ENCODE data around the gene TGFBRAP1.
"Not testable (repeated sequence)": the region's sequence is repeated elsewhere in the genome, so short reads cannot be mapped to it uniquely, and the experiment has no call there.

The TGFBRAP1 gene

GRCh38 chr2:105272176-105272575 lies 57.4 kb downstream of the TGFBRAP1 start:
- DNase-seq, result no peak

GRCh38 chr2:105271393-105272045 lies 58.0 kb downstream of the TGFBRAP1 start:
- no peak for DNase-seq

GRCh38 chr2:105269426-105269825 lies 60.1 kb downstream of the TGFBRAP1 start:
- no peak for DNase-seq

GRCh38 chr2:105262651-105263091 lies 66.9 kb downstream of the TGFBRAP1 start:
- DNase-seq, result no peak

- DNase-seq, result no peak
Measured at GRCh38 chr2:105261061-105261460, 68.5 kb downstream of the TGFBRAP1 start.

GRCh38 chr2:105258835-105259350 lies 70.6 kb downstream of the TGFBRAP1 start:
- no peak for DNase-seq

DNA sequence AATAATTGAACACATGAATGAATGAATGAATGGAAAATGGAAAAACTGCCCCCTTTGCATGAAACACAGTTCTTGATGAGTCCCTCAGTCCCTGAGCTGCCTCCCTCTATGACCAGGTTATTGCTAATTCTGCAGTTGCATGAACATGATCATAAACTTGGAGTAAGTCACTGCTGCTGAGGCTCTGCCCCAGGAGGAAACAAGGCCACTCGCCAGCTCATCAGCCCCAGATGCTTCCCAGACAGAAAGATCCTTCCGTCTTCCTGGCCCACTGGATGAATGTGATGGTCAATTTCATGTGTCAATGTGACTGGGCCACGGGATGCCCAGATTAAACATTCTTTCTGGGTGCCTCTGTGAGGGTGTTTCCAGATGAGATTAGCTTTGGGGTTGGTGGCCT lies 71.6 kb downstream of the TGFBRAP1 start:
- DNase-seq, result no peak

DNA sequence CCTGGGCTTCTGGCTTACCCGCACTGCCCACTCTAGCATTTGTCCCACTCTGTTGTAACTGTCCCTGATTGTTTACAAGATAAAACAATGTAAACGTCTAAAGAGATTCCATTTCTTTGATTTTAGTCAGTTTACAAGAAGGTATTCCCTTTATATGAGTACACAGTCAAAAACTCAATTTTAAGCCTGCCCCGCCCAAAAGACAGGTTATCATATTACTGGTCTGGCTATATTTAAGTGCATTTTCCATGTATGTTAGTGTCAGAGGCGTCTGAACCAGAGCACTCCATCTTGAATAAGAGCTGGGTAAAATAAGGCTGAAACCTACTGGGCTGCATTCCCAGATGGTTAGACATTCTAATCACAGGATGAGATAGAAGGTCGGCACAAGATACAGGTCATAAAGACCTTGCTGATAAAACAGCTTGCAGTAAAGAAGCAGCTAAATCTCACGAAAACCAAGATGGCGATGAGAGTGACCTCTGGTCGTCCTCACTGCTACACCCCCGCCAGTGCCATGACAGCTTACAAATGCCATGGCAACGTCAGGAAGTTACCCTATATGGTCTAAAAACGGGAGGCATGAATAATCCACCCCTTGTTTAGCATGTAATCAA lies 73.0 kb downstream of the TGFBRAP1 start:
- DNase-seq, result no peak

- DNase-seq, result no peak
Measured at GRCh38 chr2:105255979-105256378, 73.6 kb downstream of the TGFBRAP1 start.

GRCh38 chr2:105254531-105255210 lies 74.9 kb downstream of the TGFBRAP1 start:
- DNase-seq, result no peak

- no peak for DNase-seq
Measured at GRCh38 chr2:105252271-105252670, 77.3 kb downstream of the TGFBRAP1 start.

- not testable (repeated sequence) for DNase-seq
Measured at GRCh38 chr2:105251016-105251648, 78.4 kb downstream of the TGFBRAP1 start.

DNA sequence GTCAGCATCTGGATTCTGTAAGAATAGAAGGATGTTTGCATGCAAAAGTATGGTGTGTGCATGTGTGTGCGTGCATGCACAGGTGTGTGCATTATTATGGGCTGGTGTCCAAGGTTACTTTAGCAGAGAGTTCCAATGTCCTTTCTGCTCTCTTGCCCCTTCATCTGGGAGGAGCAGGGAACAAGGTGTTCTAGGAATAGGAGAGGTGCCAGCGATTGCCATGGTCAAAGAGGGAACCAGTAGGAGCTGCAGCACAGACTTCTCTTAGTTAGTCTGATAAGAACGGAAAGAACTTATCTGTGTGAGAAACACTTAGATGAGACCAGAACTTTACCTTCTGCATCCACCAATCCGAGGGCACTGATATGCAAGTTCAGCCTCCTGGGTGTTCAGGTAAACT lies 79.6 kb downstream of the TGFBRAP1 start:
- no peak for DNase-seq

DNA sequence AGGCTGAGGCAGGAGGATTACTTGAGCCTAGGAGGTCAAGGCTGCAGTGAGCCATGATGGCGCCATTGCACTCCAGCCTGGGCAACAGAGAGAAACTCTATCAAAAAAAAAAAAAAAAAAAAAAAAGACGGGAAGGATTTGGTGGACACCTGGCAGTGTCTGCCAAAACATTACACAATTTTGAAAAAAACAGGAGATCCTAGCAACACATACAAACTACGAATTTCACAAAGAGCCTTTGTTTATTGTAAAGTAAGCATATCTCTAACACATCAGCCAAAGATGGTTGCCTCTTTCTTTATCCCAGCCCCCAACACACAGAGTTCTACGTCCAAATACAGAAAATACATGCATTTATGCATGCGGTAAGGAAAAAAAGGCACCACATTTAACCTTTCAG lies 80.4 kb downstream of the TGFBRAP1 start:
- no peak for DNase-seq

DNA sequence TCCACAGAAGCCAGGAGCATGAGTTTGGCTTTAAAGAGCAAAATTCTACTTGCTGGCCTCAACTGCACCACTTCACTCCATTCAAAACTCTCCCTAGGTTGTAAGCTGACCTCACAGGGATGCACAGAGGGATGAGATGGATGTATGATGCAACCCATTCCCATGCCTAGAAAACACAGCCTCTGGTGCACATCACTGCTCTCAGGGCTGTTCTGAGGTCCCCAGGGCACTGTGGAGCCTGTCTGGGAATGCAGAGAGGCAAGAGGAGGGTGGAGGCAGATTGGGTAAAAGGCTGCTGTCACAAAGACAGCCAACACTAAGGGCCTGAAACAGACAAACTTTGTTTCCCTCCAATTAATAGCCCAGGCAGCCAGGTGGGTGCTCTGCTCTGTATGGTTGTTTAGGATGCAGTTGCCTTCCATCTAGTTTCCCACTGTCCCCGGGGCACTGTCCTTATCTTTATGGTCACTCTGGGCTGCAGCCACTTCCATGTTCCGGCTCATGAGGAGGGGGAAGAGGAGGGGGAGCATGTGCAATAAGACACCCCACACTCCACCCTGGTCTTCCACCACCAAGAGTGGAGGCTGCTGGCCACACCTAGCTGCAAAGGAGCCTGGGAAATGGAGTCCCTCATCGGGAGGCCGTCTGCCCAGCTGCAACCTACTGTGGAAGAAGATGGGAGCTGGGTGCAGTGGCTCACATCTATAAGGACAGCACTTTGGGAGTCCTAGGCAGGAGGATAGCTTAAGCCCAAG lies 81.0 kb downstream of the TGFBRAP1 start:
- no peak for DNase-seq

DNA sequence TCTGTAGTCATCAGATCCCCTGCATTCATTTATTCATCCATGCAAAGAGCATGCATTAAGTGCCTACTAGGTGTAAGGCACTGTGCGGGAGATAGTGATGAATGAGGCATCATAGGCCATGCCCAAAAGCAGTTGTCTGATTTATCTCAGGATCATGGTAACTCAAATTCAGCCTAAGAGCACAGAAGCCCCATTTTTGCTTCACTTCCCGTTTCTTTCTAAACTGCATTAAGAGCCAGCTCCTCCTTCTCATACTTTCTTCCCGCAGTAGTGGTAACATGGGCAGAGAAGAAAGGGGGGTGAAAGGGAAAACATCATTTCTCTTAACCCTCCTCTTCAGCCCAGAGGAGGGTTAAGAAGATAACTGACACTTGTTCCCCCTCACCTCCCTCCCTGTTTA lies 85.1 kb downstream of the TGFBRAP1 start:
- no peak for DNase-seq

DNA sequence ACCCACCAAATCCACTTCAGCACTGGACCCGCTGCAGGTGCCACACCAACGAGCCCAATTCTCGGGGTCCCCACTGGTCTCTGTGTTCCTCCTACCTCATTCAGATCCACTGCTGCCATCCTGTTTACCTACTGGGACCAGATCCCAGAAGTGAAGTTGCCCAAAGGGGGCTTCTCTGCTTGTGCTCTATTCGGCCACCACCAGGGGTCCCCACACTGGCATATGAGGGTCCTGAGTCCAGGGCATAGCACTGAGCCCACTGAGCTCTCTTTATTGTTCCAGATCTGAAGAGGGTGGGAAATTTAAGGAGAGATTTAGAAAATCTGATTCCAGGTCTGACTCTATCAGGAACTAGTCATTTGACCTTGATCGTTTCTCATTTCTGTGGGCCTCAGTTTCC lies 85.6 kb downstream of the TGFBRAP1 start:
- no peak for DNase-seq

- DNase-seq, result no peak
Measured at GRCh38 chr2:105242286-105242993, 87.1 kb downstream of the TGFBRAP1 start.

GRCh38 chr2:105241443-105241842 lies 88.1 kb downstream of the TGFBRAP1 start, which contains the start of gene GPR45:
TSS of gene GPR45 (plus strand) at chr2:105241743. CDS start at chr2:105241859, 116 bp downstream.
- no peak for DNase-seq

- no peak for DNase-seq
Measured at GRCh38 chr2:105239924-105240323, 89.6 kb downstream of the TGFBRAP1 start.

DNA sequence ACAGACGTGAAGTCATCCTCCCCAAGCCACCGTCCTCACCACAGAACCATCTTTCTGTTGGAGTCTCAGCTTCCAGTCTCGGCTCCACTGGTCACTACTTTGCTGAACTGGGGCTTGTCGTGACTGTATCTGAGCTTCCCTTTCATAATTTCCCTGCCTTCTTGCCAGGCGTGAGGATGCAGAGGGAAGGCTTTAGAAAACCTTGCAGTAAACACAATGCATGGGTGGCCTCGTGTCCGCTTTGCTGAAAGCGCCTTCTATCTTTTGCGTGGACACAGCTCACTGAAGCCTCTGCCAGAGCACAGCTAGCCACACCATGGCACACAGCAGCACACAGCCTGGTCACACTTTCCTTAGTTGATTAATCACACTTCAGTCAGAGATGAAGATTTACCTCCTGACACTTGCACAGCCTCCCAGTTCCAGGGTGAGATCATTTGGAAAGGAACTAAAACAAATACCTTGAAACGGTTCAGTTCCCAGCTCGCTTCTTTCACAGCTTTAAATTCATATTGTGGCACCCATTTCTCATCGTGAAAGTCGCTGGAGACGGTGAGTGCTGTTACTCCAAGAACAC lies 90.8 kb downstream of the TGFBRAP1 start:
- DNase-seq, result no peak

Data from T-helper 2 cell (primary cell).